H1 (cell line): Measurements from ENCODE around the gene FCRL6. TPM values are rescaled to one million over a fixed set of nuclear protein-coding genes. Genes with fewer than 3 reads are reported as not detected.

Source experiments
- BCL11A ChIP-seq, 2 experiments: IDR thresholded peaks; one replicate each; pipeline ENCODE4 v1.6.1; 2011; ENCODE audit warnings: low read depth in 2 of 2, low read length in 2 of 2, mild to moderate bottlenecking in 2 of 2
- CHD7 ChIP-seq: fragments of 300-600 bp; sonication (generic); IDR thresholded peaks from 2 replicates; pipeline ENCODE4 v1.7.1; 2012; ENCODE audit warnings: low read length, moderate library complexity, mild to moderate bottlenecking, inconsistent platforms; ENCODE audit not compliant: insufficient replicate concordance
- POU5F1 ChIP-seq: IDR thresholded peaks from 2 replicates; pipeline ENCODE4 v1.6.1; 2011; ENCODE audit warnings: low read depth, mild to moderate bottlenecking, low read length, moderate library complexity
- RBBP5 ChIP-seq: IDR thresholded peaks from 2 replicates; pipeline ENCODE4 v1.7.1; 2012; ENCODE audit warnings: low read depth, mild to moderate bottlenecking, inconsistent platforms, low read length, moderate library complexity, borderline replicate concordance
- SP2 ChIP-seq: IDR thresholded peaks from 2 replicates; pipeline ENCODE4 v1.6.1; 2012; ENCODE audit warnings: mild to moderate bottlenecking, low read length, inconsistent platforms
- TEAD4 ChIP-seq: IDR thresholded peaks from 2 replicates; pipeline ENCODE4 v1.6.1; 2012; ENCODE audit warnings: low read depth, low read length, inconsistent platforms, mixed read lengths
- polyA plus RNA-seq, 7 experiments: library from polyadenylated mRNA; depleted of rRNA in 3 of 7; stranded (reverse) in 5 of 7; unstranded in 2 of 7; fragments of >200 nt in 5 of 7; fragments of 200-250 nt in 2 of 7; gene quantifications; 1 replicate in 5 of 7; 2 replicates in 1 of 7; 4 replicates in 1 of 7; pipeline versions ENCODE4 v1.2.1 to v1.2.3, GENCODE V29; 2011 to 2013; ENCODE audit warnings: missing spikeins in 2 of 7, mixed read lengths in 2 of 7
- total RNA-seq: library from RNA; stranded (reverse); fragmentation: NEBNext Ultra II Directional; extraction: Animal tissue kit (Norgen Biotek cat#: 25700); gene quantifications from 2 replicates; pipeline ENCODE4 v1.2.1, GENCODE V29; 2021

The FCRL6 gene
- total and polyA plus RNA-seq, 2 of the 8 experiments (the other 6 are each of a cell fraction or from before 2014, with no cell fraction given): not detected

DNA sequence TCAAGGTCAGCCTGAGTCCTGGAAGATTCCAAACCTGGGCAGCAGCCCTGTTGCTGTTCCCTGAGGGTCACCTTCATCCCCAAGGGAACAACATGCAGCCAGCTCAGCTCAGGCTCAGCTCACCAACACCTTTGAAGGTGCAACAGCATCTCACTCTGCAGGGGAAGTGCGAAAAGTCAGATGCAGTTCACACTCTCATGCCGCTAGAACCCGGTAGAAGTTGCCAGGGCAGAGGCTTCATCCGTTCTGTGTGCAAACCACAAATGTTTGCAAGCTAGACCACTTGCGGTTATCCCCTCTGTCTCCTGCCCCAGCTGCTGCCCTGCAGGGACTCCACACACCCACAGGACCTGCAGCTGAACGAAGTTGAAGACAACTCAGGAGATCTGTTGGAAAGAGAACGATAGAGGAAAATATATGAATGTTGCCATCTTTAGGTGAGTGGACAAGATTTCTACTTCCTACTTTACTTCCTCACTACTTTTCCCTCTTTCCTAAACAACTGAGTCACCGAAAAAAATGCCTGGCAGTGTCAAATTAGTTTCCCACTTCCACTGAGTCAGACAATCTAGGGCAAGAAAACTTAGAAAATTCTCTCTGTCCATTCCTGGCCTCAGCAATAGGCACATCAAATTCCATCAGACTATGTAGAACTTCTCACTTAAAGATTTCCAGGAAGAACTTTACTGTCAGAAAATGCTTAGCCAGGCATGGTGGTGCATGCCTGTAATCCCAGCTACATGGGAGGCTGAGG is 1.8 kb upstream of the FCRL6 start (continued):
- TF ChIP-seq BCL11A (IDR thresholded peaks at IDR 0.05; ENCODE audit: low read depth in 2 of 2, low read length in 2 of 2): no peak
- no peak for TF ChIP-seq TEAD4
- TF ChIP-seq SP2: no peak
- no peak for TF ChIP-seq RBBP5
- no peak for TF ChIP-seq CHD7
- no peak for TF ChIP-seq POU5F1
